Gastroesophageal sphincter (tissue), 4 donors: ENCODE results near the gene AGTRAP. TPM values are rescaled to one million over a fixed set of nuclear protein-coding genes. Genes with fewer than 3 reads are reported as not detected.
A peak's percentile ranks its signal among the peaks of the same experiment; 100 is the strongest.

Source experiments
- ATAC-seq: fragments of 150-250 bp; one replicate; pipeline ENCODE4 v1.9.1; 2016; ENCODE audit warnings: mild to moderate bottlenecking, moderate library complexity
- H3K27ac ChIP-seq, 4 donors: fragments of 200-600 bp; sonication (generic) in 3 of 4; 1 replicate in 3 of 4; 2 replicates in 1 of 4; pipeline ENCODE4 v1.5.1; 2016 to 2019
- H3K27me3 ChIP-seq: fragments of 200-600 bp; sonication (generic); one replicate; pipeline ENCODE4 v1.5.1; 2019
- H3K36me3 ChIP-seq, 2 donors: fragments of 200-600 bp; sonication (generic); one replicate each; pipeline ENCODE4 v1.5.1; 2019; ENCODE audit warnings: control low read depth in 1 of 2
- H3K4me1 ChIP-seq, 3 donors: fragments of 200-600 bp; sonication (generic); 1 replicate in 2 of 3; 2 replicates in 1 of 3; pipeline ENCODE4 v1.5.1; 2016 to 2019; ENCODE audit warnings: control low read depth in 2 of 3
- H3K4me3 ChIP-seq, 2 donors: fragments of 200-600 bp; sonication (generic); one replicate each; pipeline ENCODE4 v1.5.1; 2019; ENCODE audit warnings: mild to moderate bottlenecking in 1 of 2, moderate library complexity in 1 of 2
- H3K9me3 ChIP-seq, 3 donors: fragments of 200-600 bp; sonication (generic); one replicate each; pipeline ENCODE4 v1.5.1; 2017 to 2019; ENCODE audit warnings: control low read depth in 2 of 3
- EP300 ChIP-seq: sonication (generic); formaldehyde crosslinking; IDR thresholded peaks from one replicate; pipeline ENCODE4 v1.6.1; 2017; ENCODE audit warnings: antibody characterized with exemption, mild to moderate bottlenecking
- POLR2A ChIP-seq, 2 donors: fragments of 450-650 bp; IDR thresholded peaks; one replicate each; pipeline ENCODE4 v1.6.1; 2017; ENCODE audit warnings: antibody characterized with exemption in 2 of 2, mild to moderate bottlenecking in 2 of 2, moderate library complexity in 1 of 2
- POLR2AphosphoS5 ChIP-seq: sonication (generic); formaldehyde crosslinking; IDR thresholded peaks from one replicate; pipeline ENCODE4 v1.6.1; 2017; ENCODE audit warnings: antibody characterized with exemption
- WGBS, 2 donors: methylation state at CpG; one replicate each; pipeline ENCODE4 v1.1.5; 2018; ENCODE audit warnings: low coverage in 1 of 2; 5-methylcytosine and 5-hydroxymethylcytosine counted together
- total RNA-seq, 4 donors: library from RNA; depleted of rRNA; stranded (reverse); fragments of >200 nt; gene quantifications; one replicate each; pipeline ENCODE4 v1.1.0, GENCODE V29; 2016
- TF ChIP-seq, protein P1 (sequence below), 4 experiments: fragments of 200-600 bp in 2 of 4; fragments of 450-650 bp in 2 of 4; sonication (generic) in 1 of 4; IDR thresholded peaks; one replicate each; pipeline ENCODE4 v1.5.1; 2017 to 2019; ENCODE audit warnings: antibody characterized with exemption in 4 of 4, mild to moderate bottlenecking in 2 of 4, moderate library complexity in 2 of 4

AGTRAP gene
- total RNA-seq, 4 donors from 2014 or later, result 32.2 to 56.4 (median 40.5) TPM

DNA sequence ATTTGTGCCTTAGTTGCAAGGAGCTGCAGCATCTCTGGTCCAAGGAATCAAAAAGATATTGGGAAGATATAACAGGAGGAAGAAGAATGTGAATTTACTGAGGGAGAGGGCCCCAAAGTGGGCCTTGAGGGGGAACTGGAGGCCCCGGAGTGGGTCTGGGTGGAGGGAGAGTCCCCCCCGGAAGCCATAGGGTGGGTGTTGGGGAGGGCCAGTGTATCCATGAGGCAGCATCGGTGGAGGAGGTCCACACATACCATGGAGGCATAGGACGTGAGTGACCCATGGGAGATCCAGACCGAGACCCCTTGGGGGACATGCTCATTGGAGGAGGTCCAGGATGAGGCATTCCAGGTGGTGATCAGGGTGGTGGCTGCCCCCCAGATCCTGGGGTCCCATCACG lies 25.3 kb downstream of the AGTRAP start:
- Histone ChIP-seq H3K4me1 (peaks cover 0 to 9% (median 0%) of the 10 kb centered on the region in 3 donors), H3K27me3 (peaks cover 63% of the 10 kb centered on the region), H3K27ac (no peak overlapping the region), H3K36me3 (no peaks in the 10 kb centered on the region), H3K9me3 (no peaks in the 10 kb centered on the region), H3K4me3 (no peak overlapping the region)
- ATAC-seq, result no peak
- TF ChIP-seq, protein P1, sequence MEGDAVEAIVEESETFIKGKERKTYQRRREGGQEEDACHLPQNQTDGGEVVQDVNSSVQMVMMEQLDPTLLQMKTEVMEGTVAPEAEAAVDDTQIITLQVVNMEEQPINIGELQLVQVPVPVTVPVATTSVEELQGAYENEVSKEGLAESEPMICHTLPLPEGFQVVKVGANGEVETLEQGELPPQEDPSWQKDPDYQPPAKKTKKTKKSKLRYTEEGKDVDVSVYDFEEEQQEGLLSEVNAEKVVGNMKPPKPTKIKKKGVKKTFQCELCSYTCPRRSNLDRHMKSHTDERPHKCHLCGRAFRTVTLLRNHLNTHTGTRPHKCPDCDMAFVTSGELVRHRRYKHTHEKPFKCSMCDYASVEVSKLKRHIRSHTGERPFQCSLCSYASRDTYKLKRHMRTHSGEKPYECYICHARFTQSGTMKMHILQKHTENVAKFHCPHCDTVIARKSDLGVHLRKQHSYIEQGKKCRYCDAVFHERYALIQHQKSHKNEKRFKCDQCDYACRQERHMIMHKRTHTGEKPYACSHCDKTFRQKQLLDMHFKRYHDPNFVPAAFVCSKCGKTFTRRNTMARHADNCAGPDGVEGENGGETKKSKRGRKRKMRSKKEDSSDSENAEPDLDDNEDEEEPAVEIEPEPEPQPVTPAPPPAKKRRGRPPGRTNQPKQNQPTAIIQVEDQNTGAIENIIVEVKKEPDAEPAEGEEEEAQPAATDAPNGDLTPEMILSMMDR (IDR thresholded peaks at IDR 0.05), result no peak
- TF ChIP-seq EP300, result no peak
- no peak for TF ChIP-seq POLR2AphosphoS5
- TF ChIP-seq POLR2A (IDR thresholded peaks at IDR 0.05), result no peak
- 54% methylated on average over 3 of the region's 6 CpGs; no CpG with 5 or more reads in 1 of the 2 donors for WGBS, 2 donors

DNA sequence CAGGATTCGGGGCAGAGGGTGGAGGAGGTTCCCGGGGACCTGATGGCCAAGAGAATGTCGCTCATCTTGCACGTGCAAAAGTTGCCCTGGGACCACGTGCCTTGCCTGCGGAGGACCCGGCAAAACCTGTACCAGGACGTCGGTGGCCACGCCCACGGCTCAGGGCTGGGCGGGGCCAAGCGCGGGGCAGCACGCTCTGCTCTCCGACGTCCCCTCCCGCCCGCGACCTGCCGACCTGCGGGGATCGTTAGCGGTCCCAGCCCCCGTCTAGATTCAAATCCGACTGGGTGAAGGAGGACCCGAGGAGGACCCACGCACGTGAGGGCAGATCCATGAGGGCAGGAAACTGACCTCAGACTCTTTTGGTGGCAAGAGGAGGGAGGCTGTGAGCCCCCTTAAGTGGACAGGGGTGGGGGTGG lies 26.1 kb downstream of the AGTRAP start, which contains the start of gene C1orf167:
C1orf167 (plus strand) TSS at position 206 of the 419 bp plus-strand sequence. CDS start 2,208 bp downstream, outside the sequence.
- no CpG with 5 or more reads among the region's 29 CpGs for WGBS, 2 donors
- no peaks in the 10 kb centered on the region for H3K36me3 ChIP-seq
- H3K4me1 ChIP-seq, result peaks cover 0 to 9% (median 0%) of the 10 kb centered on the region in 3 donors
- peaks cover 67% of the 10 kb centered on the region for H3K27me3 ChIP-seq
- no peak for ATAC-seq
- H3K4me3 ChIP-seq, result peak within 1 kb of the TSS in 1 of 2 donors; percentile 12
- no peak within 1 kb of the TSS for H3K27ac ChIP-seq
- no peak for TF ChIP-seq EP300
- TF ChIP-seq, protein P1 (IDR thresholded peaks at IDR 0.05), result no peak
- TF ChIP-seq POLR2A (IDR thresholded peaks at IDR 0.05), result no peak
- no peak for TF ChIP-seq POLR2AphosphoS5
- no peaks in the 10 kb centered on the region for H3K9me3 ChIP-seq

DNA sequence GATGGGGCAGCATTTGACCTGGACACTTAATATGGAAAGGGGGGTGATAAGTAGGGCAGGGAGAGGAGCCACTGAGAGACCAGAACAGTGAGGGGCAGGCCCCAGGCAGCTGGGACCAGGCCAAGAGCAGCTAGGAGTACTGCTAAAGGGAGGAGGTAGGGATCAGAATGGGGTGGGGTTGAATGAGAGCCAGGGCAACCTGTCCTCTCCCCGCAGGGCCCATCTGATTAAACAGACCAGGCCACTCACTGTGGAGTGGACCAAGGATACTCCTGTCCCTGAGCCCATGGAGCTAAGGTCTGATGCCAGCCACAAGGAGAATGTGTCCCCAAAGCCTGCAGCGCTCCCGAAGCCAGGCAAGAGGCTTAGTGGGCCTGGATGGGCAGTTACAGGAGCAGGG lies 28.2 kb downstream of the AGTRAP start:
- Histone ChIP-seq H3K4me3 (no peak overlapping the region), H3K36me3 (no peaks in the 10 kb centered on the region), H3K27ac (no peak overlapping the region), H3K4me1 (peaks cover 0 to 9% (median 0%) of the 10 kb centered on the region in 3 donors), H3K27me3 (peaks cover 58% of the 10 kb centered on the region), H3K9me3 (no peaks in the 10 kb centered on the region)
- no peak for ATAC-seq
- WGBS, 2 donors, result no CpG with 5 or more reads among the region's 3 CpGs
- TF ChIP-seq EP300, result no peak
- TF ChIP-seq POLR2A (IDR thresholded peaks at IDR 0.05), result no peak
- TF ChIP-seq, protein P1 (IDR thresholded peaks at IDR 0.05), result no peak

DNA sequence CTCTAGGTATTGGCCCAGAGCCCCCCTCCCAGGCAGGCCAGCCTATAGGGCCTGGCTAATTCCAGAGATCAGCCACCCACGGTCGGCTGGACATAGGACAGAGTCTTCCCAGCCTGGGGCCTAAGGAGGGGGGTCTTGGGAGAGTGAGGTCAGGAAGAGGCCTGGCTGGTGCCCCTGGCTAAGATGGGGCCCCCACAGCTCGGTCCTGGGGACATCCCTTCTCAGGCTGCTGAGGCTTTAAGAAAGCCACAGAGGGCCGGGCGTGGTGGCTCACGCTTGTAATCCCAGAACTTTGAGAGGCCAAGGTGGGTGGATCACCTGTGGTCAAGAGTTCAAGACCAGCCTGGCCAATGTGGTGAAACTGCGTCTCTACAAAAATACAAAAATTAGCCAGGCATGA lies 28.6 kb downstream of the AGTRAP start:
- no peak for ATAC-seq
- peaks cover 0 to 9% (median 0%) of the 10 kb centered on the region in 3 donors for H3K4me1 ChIP-seq
- no peaks in the 10 kb centered on the region for H3K9me3 ChIP-seq
- TF ChIP-seq, protein P1 (IDR thresholded peaks at IDR 0.05), result no peak
- TF ChIP-seq POLR2AphosphoS5, result no peak
- no peak for TF ChIP-seq POLR2A (IDR thresholded peaks at IDR 0.05)
- TF ChIP-seq EP300, result no peak
- H3K27me3 ChIP-seq, result peaks cover 58% of the 10 kb centered on the region
- H3K4me3 ChIP-seq, result no peak overlapping the region
- 85 to 100% methylated on average over 3 to 5 of the region's 7 CpGs for WGBS, 2 donors
- no peaks in the 10 kb centered on the region for H3K36me3 ChIP-seq
- H3K27ac ChIP-seq, result no peak overlapping the region

DNA sequence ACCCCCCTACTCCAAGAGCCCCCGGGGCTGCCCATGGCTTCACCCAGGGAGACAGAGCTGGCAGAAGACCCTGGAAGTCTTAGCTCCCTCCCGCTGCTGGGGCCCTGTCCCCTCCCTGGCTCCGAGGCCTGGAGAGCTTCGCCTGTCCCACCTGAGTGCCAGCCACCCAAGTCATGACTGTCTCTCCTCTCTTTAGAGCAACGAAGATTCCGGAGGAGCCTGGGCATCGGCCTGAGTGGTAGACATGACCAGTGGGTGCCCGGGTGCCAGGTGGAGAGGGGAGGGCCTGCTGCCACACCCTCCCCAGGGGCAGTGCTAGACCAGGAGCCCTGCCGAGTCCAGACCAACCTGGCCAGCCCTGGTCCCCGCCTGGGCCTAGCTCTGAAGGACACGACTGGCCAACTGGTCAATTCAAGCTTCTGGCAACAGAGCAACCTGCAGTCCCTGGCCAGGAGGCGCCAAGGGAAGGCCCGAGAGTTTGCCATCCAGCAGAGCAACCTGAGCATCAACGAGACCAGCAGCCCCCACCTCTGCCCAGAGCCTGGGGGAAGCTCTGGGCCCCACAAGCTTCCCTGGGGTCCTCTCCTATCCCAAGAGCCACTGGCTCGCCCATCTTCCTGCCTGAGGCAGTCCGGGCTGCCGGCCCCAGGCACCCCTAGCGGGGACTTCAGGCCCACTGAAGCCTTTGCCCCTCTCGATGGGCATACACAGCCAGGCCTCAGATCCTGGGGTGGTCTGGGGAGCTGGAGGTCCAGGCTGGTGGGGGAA lies 29.9 kb downstream of the AGTRAP start:
- no peak for ATAC-seq
- H3K27me3 ChIP-seq, result peaks cover 58% of the 10 kb centered on the region

More for the DNA sequence above, 29.9 kb downstream of the AGTRAP start:
- H3K4me1 ChIP-seq, result peaks cover 0 to 9% (median 0%) of the 10 kb centered on the region in 3 donors
- H3K27ac ChIP-seq, result no peak overlapping the region
- no peaks in the 10 kb centered on the region for H3K9me3 ChIP-seq
- TF ChIP-seq, protein P1 (IDR thresholded peaks at IDR 0.05), result no peak
- no peak for TF ChIP-seq POLR2AphosphoS5
- H3K36me3 ChIP-seq, result no peaks in the 10 kb centered on the region
- no peak overlapping the region for H3K4me3 ChIP-seq
- 61% methylated on average over 2 of the region's 19 CpGs; no CpG with 5 or more reads in 1 of the 2 donors for WGBS, 2 donors
